Esophagus muscularis mucosa (tissue), 4 donors: ENCODE measurements around the gene BTG1.

Experiments
- CTCF ChIP-seq, 3 experiments: fragments of 200-600 bp in 2 of 3; fragments of 450-650 bp in 1 of 3; sonication (generic) in 2 of 3; IDR thresholded peaks; one replicate each; pipeline ENCODE4 v1.5.1; 2017 to 2019; ENCODE audit warnings: antibody characterized with exemption in 3 of 3, mild to moderate bottlenecking in 2 of 3, moderate library complexity in 1 of 3
- EP300 ChIP-seq: sonication (generic); formaldehyde crosslinking; IDR thresholded peaks from one replicate; pipeline ENCODE4 v1.6.1; 2017; ENCODE audit warnings: antibody characterized with exemption
- POLR2A ChIP-seq: fragments of 450-650 bp; IDR thresholded peaks from one replicate; pipeline ENCODE4 v1.6.1; 2017; ENCODE audit warnings: antibody characterized with exemption, moderate library complexity, mild to moderate bottlenecking, low read depth
- POLR2AphosphoS5 ChIP-seq, 2 donors: sonication (generic); formaldehyde crosslinking; IDR thresholded peaks; one replicate each; pipeline ENCODE4 v1.6.1; 2017; ENCODE audit warnings: antibody characterized with exemption in 2 of 2

- TF ChIP-seq POLR2A: no peak
- peak; percentile 83 to 84 for TF ChIP-seq POLR2AphosphoS5 (IDR thresholded peaks at IDR 0.05)
- peak; percentile 61 to 82 (median 75) for TF ChIP-seq CTCF (IDR thresholded peaks at IDR 0.05)
- no peak for TF ChIP-seq EP300
Measured at GRCh38 chr12:92143686-92144630, 1.7 kb downstream of the BTG1 start.
